IPS DF 19.7 (cell line): ENCODE data around the gene LDLR.
"Not testable (repeated sequence)": the region's sequence is repeated elsewhere in the genome, so short reads cannot be mapped to it uniquely, and the experiment has no call there.

ENCODE experiments used
- DNase-seq: peaks from one replicate; pipeline ENCODE4 v3.0.0-alpha.2; 2013; ENCODE audit warnings: low read depth, low spot score

Gene LDLR

GRCh38 chr19:11172576-11172975, 83.3 kb downstream of the LDLR start:
- no peak for DNase-seq

GRCh38 chr19:11173516-11174155, 84.4 kb downstream of the LDLR start:
- DNase-seq: no peak

GRCh38 chr19:11174336-11174735, 85.1 kb downstream of the LDLR start:
- no peak for DNase-seq

GRCh38 chr19:11175920-11176319, 86.7 kb downstream of the LDLR start:
- DNase-seq: no peak

- no peak for DNase-seq
Observed at GRCh38 chr19:11176466-11177193, 87.4 kb downstream of the LDLR start.

- DNase-seq: no peak
Observed at GRCh38 chr19:11177592-11177991, 88.3 kb downstream of the LDLR start.

GRCh38 chr19:11179145-11179465, 89.8 kb downstream of the LDLR start:
- not testable (repeated sequence) for DNase-seq

GRCh38 chr19:11179716-11180297, 90.5 kb downstream of the LDLR start:
- DNase-seq: no peak

- no peak for DNase-seq
Observed at GRCh38 chr19:11180346-11180745, 91.1 kb downstream of the LDLR start.

GRCh38 chr19:11180975-11181374, 91.7 kb downstream of the LDLR start:
- not testable (repeated sequence) for DNase-seq

- no peak for DNase-seq
Observed at GRCh38 chr19:11181488-11181887, 92.2 kb downstream of the LDLR start.
